Regular cardiac myocyte (primary cell): Measurements from ENCODE around the gene CDK15. TPM values are rescaled to one million over a fixed set of nuclear protein-coding genes. Genes with fewer than 3 reads are reported as not detected.

Source experiments
- total RNA-seq: library from RNA; depleted of rRNA; stranded (reverse); fragments of >200 nt; gene quantifications from 2 replicates; pipeline ENCODE4 v1.2.3, GENCODE V29; 2014

Gene CDK15
- 0.56 and 0.77 TPM in 2 replicates for total RNA-seq

DNA sequence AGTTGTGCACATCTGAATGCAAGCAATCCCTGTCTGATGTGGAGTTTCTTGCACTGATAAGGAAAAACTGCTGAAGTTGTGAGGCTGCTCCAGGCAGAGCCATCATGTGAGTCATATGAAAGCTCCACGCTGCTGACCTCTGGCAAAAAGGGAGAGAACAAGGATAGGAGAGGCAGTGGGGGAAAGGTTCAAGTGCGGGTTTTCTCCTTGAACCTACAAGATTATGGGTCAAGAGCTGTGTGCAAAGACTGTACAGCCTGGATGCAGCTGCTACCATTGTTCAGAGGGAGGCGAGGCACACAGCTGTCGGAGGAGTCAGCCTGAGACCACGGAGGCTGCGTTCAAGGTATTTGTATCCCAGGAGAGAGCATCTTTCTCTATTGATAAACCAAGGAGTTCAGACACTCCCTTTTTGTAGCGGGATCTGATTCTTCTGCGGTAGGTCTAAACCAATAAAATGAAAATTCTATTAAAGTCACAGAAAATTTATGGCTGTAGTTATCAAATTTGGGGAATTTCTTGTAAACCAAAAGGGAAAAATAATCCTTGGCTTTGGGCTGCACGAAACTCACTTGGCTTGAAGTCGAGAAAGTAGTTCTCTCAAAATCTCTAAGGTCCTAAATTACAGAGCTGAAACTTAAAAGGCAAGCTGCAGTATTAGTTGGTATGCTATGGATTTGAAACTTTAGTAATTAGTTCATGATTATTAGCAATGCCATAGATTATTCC, at the start of gene CDK15:
Gene CDK15, plus strand, starts transcription at position 96 of the 729 bp plus-strand sequence. Its CDS starts 128 bp downstream, at position 224.

DNA sequence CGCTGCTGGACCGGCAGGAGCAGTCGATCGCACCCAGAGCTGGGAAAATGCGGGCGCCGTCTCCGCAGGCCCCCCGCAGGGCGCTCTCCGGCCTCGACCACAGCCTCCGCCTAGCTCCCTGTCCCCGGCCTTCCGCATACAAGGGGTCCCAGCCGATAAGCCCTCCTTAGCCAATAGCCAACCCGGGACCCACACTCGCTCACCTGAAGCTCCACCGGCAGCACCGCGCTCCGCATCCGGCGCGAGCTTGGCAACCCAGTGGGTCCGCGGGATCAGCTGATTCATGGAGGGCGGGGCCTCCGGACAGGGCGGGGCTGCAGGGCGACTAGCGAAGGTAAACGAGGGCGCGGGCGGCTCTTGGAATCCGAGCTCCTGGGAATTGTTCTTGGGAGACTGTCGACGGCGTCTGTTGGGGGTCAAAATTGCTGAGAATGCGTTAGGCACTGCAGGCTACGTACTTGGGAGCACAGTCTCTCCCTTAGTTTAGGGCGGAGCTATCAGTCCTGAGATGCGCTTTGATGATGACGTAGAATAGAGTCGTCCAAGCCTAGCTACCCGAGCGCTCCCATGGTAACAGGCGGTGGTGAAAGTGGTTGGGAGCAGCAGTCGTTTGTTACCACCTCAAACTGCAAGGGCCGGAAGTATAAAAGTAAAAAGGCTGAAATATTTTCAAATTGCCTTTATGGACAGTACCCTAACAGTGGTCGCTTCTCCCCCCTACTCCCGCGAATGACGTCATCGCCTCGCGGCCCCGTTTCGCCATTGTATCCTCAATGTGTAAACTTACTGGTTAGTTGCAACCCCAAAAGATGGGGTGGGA, 25.5 kb upstream of the CDK15 start, which contains the start of gene ALS2:
Gene ALS2, minus strand, starts transcription at position 260 of the 820 bp plus-strand sequence. CDS start 12,048 bp downstream, outside the sequence.

Other genes starting within 250 kb of the CDK15 start
- gene TMEM237, start 163.0 kb upstream of the CDK15 start, total RNA-seq, result 61.2 and 71.7 TPM in 2 replicates
- gene MPP4, start 107.9 kb upstream of the CDK15 start, total RNA-seq, result 8.7 and 9.8 TPM in 2 replicates
- 36.4 and 37.6 TPM in 2 replicates for gene ALS2, start 25.6 kb upstream of the CDK15 start, total RNA-seq
- 10.7 and 45.1 TPM in 2 replicates for gene FZD7, start 227.3 kb downstream of the CDK15 start, total RNA-seq